Neural progenitor cell (in vitro differentiated cells): ENCODE data around the gene LAMA2. TPM values are rescaled to one million over a fixed set of nuclear protein-coding genes. Genes with fewer than 3 reads are reported as not detected.
"Not testable (repeated sequence)": the region's sequence is repeated elsewhere in the genome, so short reads cannot be mapped to it uniquely, and the experiment has no call there.

ENCODE experiments used
- DNase-seq: peaks from one replicate; pipeline ENCODE4 v3.0.0-alpha.2; 2016; ENCODE audit warnings: low spot score
- H2AFZ ChIP-seq: fragments of 200-600 bp; sonication (generic); replicated peaks from 2 replicates; pipeline ENCODE4 v1.6.1; 2016; ENCODE audit warnings: antibody characterized with exemption
- H3F3A ChIP-seq: fragments of 200-600 bp; sonication (generic); 2 replicates; pipeline ENCODE4 v1.6.1; 2016; ENCODE audit warnings: antibody characterized with exemption, low read depth
- H3K27ac ChIP-seq: fragments of 200-600 bp; sonication (generic); 2 replicates; pipeline ENCODE4 v1.5.1; 2016; ENCODE audit warnings: mild to moderate bottlenecking
- H3K27me3 ChIP-seq: fragments of 200-600 bp; sonication (generic); 2 replicates; pipeline ENCODE4 v1.6.1; 2016; ENCODE audit warnings: mild to moderate bottlenecking, moderate library complexity
- H3K36me3 ChIP-seq: fragments of 200-600 bp; sonication (generic); 2 replicates; pipeline ENCODE4 v1.5.1; 2016
- H3K4me1 ChIP-seq: fragments of 200-600 bp; sonication (generic); 2 replicates; pipeline ENCODE4 v1.6.1; 2016; ENCODE audit warnings: mixed run types
- H3K4me2 ChIP-seq: fragments of 200-600 bp; sonication (generic); 2 replicates; pipeline ENCODE4 v1.6.1; 2016
- H3K4me3 ChIP-seq: fragments of 200-600 bp; sonication (generic); 2 replicates; pipeline ENCODE4 v1.5.1; 2016
- H3K79me2 ChIP-seq: fragments of 200-600 bp; sonication (generic); 2 replicates; pipeline ENCODE4 v1.6.1; 2016; ENCODE audit warnings: low read depth
- H3K9ac ChIP-seq: fragments of 200-600 bp; sonication (generic); 2 replicates; pipeline ENCODE4 v1.6.1; 2016
- H3K9me3 ChIP-seq: fragments of 200-600 bp; sonication (generic); 2 replicates; pipeline ENCODE4 v1.5.1; 2016; ENCODE audit warnings: low read depth
- H4K20me1 ChIP-seq: fragments of 200-600 bp; sonication (generic); 2 replicates; pipeline ENCODE4 v1.6.1; 2016; ENCODE audit warnings: low read depth
- H3K27ac Mint-ChIP-seq: 3 replicates; pipeline ENCODE4 v1.8.0; 2021; ENCODE audit warnings: mixed read lengths
- H3K27me3 Mint-ChIP-seq: 2 replicates; pipeline ENCODE4 v1.8.0; 2022; ENCODE audit warnings: low read depth, mild to moderate bottlenecking, inconsistent platforms, moderate library complexity, mixed read lengths; ENCODE audit not compliant: insufficient read depth
- H3K36me3 Mint-ChIP-seq: 3 replicates; pipeline ENCODE4 v1.8.0; 2021; ENCODE audit warnings: mixed read lengths
- H3K4me1 Mint-ChIP-seq: 3 replicates; pipeline ENCODE4 v1.8.0; 2021; ENCODE audit warnings: mixed read lengths
- H3K4me3 Mint-ChIP-seq: 3 replicates; pipeline ENCODE4 v1.8.0; 2021; ENCODE audit warnings: mild to moderate bottlenecking, moderate library complexity, mixed read lengths
- H3K9me3 Mint-ChIP-seq: 3 replicates; pipeline ENCODE4 v1.8.0; 2020; ENCODE audit warnings: mixed read lengths
- CTCF ChIP-seq: fragments of 200-600 bp; sonication (generic); IDR thresholded peaks from 2 replicates; pipeline ENCODE4 v1.5.1; 2017; ENCODE audit warnings: antibody characterized with exemption, mild to moderate bottlenecking
- EZH2 ChIP-seq: fragments of 200-600 bp; sonication (generic); IDR thresholded peaks from 2 replicates; pipeline ENCODE4 v1.6.1; 2017; ENCODE audit warnings: antibody characterized with exemption, mild to moderate bottlenecking, moderate library complexity
- EZH2phosphoT487 ChIP-seq: fragments of 200-600 bp; sonication (generic); IDR thresholded peaks from 2 replicates; pipeline ENCODE4 v1.6.1; 2017; ENCODE audit warnings: antibody characterized with exemption
- total RNA-seq: library from RNA; depleted of rRNA; stranded (reverse); fragments of >200 nt; gene quantifications from 2 replicates; pipeline ENCODE4 v1.2.3, GENCODE V29; 2015; ENCODE audit warnings: low replicate concordance

Gene LAMA2
- total RNA-seq, 1 donor from 2014 or later: 1.5 TPM

GRCh38 chr6:129073691-129074395 lies 190.9 kb downstream of the LAMA2 start:
- Histone ChIP-seq H3K4me2 (no peak overlapping the region), H3K9ac (no peak overlapping the region), H4K20me1 (no peaks in the 10 kb centered on the region), H3K27ac (no peak overlapping the region), H3K4me1 (no peaks in the 10 kb centered on the region), H2AFZ (peak overlapping the region; percentile 81), H3K79me2 (no peaks in the 10 kb centered on the region), H3F3A (no peaks in the 10 kb centered on the region), H3K4me3 (no peak overlapping the region), H3K9me3 (no peaks in the 10 kb centered on the region), H3K27me3 (no peaks in the 10 kb centered on the region), H3K36me3 (no peaks in the 10 kb centered on the region)
- TF ChIP-seq EZH2: no peak
- TF ChIP-seq EZH2phosphoT487: no peak
- TF ChIP-seq CTCF: no peak
- H3K36me3 Mint-ChIP-seq: no peaks in the 10 kb centered on the region
- no peaks in the 10 kb centered on the region for H3K27me3 Mint-ChIP-seq
- DNase-seq: no peak
- H3K27ac Mint-ChIP-seq: no peak overlapping the region
- H3K4me3 Mint-ChIP-seq: no peak overlapping the region
- H3K9me3 Mint-ChIP-seq: no peaks in the 10 kb centered on the region
- H3K4me1 Mint-ChIP-seq: no peaks in the 10 kb centered on the region

DNA sequence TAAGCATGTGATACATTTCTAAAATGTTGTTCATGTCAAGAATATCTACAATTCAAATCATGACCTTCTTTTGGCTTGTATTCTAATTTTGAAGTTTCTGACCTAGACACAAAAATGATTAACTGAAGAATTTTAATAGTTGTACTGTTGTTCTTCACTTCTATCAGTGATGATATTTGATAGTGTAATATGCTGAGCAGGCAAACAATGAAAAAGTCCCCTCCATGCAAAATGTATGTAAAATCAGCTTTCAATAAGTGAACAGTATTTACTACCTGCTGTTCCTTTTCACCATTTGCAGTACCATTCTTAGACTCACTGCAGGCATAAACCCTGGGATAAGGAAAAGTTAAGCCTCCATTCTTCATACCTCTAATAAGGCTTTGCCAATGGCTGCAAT lies 201.5 kb downstream of the LAMA2 start:
- Histone ChIP-seq H3K9me3 (no peaks in the 10 kb centered on the region), H3K27me3 (no peaks in the 10 kb centered on the region), H3K4me1 (no peaks in the 10 kb centered on the region), H3K36me3 (no peaks in the 10 kb centered on the region), H3K27ac (no peak overlapping the region), H4K20me1 (no peaks in the 10 kb centered on the region), H3K4me2 (no peak overlapping the region), H3K4me3 (no peak overlapping the region), H2AFZ (no peak overlapping the region), H3K79me2 (no peaks in the 10 kb centered on the region), H3F3A (no peaks in the 10 kb centered on the region), H3K9ac (no peak overlapping the region)
- no peak for DNase-seq
- no peak for TF ChIP-seq EZH2
- no peak for TF ChIP-seq EZH2phosphoT487
- TF ChIP-seq CTCF: no peak
- Mint-ChIP-seq H3K27ac (no peak overlapping the region), H3K36me3 (peaks cover 2% of the 10 kb centered on the region), H3K9me3 (peaks cover 8% of the 10 kb centered on the region), H3K4me1 (peaks cover 10% of the 10 kb centered on the region), H3K27me3 (peaks cover 2% of the 10 kb centered on the region), H3K4me3 (no peak overlapping the region)

DNA sequence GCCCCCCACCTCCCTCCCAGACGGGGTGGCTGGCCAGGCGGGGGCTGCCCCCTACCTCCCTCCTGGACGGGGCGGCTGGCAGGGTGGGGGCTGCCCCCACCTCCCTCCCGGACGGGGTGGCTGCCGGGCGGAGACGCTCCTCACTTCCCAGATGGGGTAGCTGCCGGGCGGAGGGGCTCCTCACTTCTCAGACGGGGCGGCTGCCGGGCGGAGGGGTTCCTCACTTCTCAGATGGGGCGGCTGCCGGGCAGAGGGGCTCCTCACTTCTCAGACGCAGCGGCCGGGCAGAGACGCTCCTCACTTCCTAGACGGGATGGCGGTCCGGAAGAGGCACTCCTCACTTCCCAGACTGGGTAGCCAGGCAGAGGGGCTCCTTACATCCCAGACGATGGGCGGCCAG lies 205.5 kb downstream of the LAMA2 start:
- H3K4me3 ChIP-seq, H3K4me3 Mint-ChIP-seq, H3K27ac Mint-ChIP-seq: not testable (repeated sequence)

DNA sequence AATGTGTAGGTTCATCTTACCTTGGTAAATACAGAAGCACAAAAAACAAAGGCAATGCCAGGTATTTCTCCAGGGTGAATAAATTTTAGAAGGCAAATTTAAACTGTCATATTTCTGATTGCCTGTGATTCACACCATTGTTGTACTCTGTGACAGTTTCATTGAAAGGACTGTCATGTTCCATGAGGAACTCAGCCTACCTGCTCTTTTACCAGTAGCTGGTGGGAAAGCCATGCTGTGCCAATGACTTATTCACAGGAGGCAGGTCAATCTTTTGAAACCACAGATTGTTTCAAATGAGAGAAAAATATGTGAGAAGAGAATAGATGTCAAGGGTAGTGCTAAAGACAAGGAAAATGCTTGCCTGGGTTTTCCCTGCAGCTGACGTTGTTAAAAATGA lies 206.4 kb downstream of the LAMA2 start:
- H3K27ac Mint-ChIP-seq: no peak overlapping the region
- peaks cover 12% of the 10 kb centered on the region for H3K9me3 Mint-ChIP-seq
- no peak for DNase-seq
- Histone ChIP-seq H3K36me3 (no peaks in the 10 kb centered on the region), H3K4me3 (no peak overlapping the region), H3K9me3 (no peaks in the 10 kb centered on the region), H3K9ac (no peak overlapping the region), H3K27ac (no peak overlapping the region), H3K79me2 (no peaks in the 10 kb centered on the region), H2AFZ (no peak overlapping the region), H3K4me1 (no peaks in the 10 kb centered on the region), H3K4me2 (no peak overlapping the region), H3K27me3 (no peaks in the 10 kb centered on the region), H4K20me1 (no peaks in the 10 kb centered on the region), H3F3A (no peaks in the 10 kb centered on the region)
- H3K27me3 Mint-ChIP-seq: peaks cover 4% of the 10 kb centered on the region
- H3K4me1 Mint-ChIP-seq: peaks cover 8% of the 10 kb centered on the region
- peaks cover 2% of the 10 kb centered on the region for H3K36me3 Mint-ChIP-seq
- TF ChIP-seq EZH2: no peak
- no peak for TF ChIP-seq CTCF
- TF ChIP-seq EZH2phosphoT487: no peak
- H3K4me3 Mint-ChIP-seq: no peak overlapping the region

More for the DNA sequence above, 205.5 kb downstream of the LAMA2 start:
- not testable (repeated sequence) for H4K20me1 ChIP-seq, H3K79me2 ChIP-seq, H3K36me3 Mint-ChIP-seq, H3K27me3 Mint-ChIP-seq, H3K9me3 ChIP-seq, H3K27ac ChIP-seq, H3K27me3 ChIP-seq, H3K4me2 ChIP-seq, DNase-seq, H3K4me1 Mint-ChIP-seq, H2AFZ ChIP-seq, H3K36me3 ChIP-seq, H3K9ac ChIP-seq, H3F3A ChIP-seq, H3K4me1 ChIP-seq
- peaks cover 12% of the 10 kb centered on the region for H3K9me3 Mint-ChIP-seq
